NCI-H82 (cell line): ENCODE results near the gene BACH2.
A peak's percentile ranks its signal among the peaks of the same experiment; 100 is the strongest.

Experiments
- DNase-seq: peaks from one replicate; lab custom pipeline; 2025; lab: John Stamatoyannopoulos, UW

BACH2 gene

DNA sequence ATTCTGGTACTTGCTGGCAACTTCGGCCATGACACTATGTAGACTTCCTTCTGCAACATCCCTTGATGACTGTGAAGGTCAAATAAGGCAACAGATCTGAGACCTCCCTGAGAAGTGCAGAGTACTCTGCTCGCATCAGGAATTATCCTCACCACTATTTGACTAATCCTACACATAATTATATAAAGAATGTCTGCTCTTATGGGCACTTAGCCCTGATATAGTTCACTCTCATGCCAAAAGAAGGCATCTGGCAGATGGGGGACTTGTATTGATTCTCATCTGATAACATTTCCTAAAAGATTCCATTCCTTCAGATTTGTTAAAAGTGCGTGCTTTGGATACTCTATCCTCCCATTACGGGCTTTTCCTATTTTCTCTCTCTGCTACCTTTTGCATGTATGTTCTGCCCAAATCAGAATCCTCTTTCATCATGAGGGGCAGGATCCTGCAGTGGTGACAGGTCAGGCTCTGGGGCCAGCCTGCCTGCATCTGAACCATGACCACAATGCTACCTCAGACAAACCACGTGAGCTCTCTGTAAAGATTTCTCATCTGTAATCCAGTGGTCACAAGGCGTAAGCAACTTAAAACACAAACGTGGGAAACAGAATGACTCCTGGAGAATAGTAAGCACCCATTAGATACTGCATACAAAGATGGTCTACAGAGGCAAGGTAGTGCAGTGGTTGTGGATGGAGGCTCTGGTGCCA is 268.4 kb downstream of the BACH2 start:
- peak; percentile 63 for DNase-seq

DNA sequence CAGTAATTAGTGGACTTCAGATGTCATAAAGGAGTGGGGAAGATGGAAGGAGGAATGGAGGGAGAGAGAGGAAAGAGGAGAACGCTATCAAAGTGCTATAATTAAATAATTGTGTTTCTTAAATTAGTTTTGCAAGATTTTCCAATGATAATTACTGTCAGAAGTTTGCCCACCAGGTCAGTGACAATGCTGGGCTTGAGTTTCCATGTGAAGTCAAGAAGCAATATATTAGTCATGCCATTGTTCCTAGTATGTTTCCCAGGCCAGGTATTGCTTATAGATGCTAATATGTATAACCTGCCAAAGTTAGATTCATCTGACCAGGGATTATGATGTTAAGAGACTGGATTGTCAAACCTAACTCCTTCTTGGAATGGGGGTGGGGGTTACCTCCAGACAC is 270.4 kb downstream of the BACH2 start:
- no peak for DNase-seq

DNA sequence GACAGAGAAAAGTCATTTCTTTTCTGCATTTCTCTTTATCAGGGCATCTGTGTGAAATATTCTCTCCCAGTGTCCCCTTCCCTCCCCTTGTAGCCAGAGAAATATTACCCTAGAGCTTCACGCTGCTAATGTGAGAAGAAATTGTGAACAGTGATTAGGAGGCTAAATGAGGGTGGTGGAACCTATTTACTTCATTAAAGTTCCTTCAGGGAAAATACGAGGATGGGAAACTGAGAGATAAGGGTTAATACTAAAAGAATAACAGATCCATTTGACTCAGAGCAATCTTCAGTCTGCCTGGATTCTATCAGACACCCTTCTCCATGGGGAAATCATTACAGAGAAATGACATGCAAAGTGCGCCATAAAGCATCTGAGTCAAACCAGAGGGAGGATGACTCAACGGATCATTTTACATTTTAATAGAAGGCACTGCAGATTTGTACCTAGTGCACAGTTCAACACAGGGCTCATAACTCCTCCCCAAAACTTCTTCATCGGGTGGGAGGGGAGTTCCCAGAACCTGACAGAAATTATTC is 271.1 kb downstream of the BACH2 start:
- DNase-seq = no peak

DNA sequence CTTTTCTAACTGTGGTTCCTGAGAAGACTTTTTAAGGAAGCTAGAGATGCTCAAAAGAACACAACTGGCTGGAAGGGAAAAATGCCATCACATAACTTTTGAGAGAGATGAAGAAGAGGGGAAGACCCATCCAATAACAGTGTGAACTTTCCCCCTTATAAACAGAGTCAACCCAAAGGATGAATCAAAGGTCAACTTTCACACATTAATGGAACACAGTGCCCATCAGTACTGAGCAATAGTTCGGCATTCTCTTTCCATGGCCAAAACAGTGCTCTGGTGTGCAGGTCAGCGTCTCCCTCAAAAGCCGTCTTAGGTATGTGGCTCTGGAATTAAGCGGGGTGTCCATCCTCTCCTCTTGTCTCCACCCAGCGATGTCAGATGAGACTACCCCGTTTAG is 272.0 kb downstream of the BACH2 start:
- DNase-seq = no peak

DNA sequence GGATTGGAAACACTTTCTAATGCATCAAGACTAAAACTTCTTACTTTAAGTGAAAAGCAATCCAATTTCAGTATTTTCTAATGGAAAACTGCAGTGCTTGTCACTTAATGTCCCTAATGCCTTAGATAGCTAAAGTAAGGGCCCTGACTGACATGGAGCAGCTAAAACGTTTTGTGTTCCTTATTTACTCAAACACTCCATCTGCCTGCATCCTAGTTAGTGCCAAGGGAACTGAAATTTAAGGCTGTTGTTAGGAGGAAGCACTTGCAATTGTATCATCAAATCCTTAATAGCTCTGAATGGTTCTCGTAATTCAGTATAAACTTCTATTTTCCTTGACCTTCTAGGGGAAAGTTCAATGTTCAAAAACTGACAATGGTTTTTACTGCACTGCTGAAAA is 274.9 kb downstream of the BACH2 start:
- DNase-seq = no peak

DNA sequence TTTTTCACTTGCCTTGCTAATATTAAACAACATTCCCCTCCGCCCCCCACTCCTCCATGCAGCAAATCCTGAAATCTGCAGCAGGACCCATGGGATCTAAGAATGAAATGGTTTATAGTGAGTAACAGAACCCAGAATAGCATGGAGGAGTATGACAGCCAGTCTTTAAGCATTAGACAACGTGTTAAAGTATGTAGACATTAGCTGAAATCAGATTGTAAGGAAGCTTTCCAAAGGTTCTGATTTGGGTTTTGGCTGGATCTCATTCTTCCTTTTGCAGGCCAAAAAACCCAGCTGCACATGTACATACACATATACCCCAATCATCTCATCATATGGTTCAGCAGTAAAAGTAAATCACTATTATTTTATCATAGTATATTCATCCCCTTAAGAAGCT is 275.9 kb downstream of the BACH2 start:
- no peak for DNase-seq

GRCh38 chr6:90019216-90019615 is 277.4 kb downstream of the BACH2 start:
- DNase-seq = no peak

- no peak for DNase-seq
These were observed 280.8 kb downstream of the BACH2 start for GRCh38 chr6:90015883-90016282.

- DNase-seq = no peak
These were observed 287.6 kb downstream of the BACH2 start for GRCh38 chr6:90008908-90009501.

- DNase-seq = no peak
These were observed 288.3 kb downstream of the BACH2 start for GRCh38 chr6:90008189-90008907.

GRCh38 chr6:90005048-90005827 is 291.4 kb downstream of the BACH2 start:
- DNase-seq = no peak

GRCh38 chr6:90004511-90004910 is 292.1 kb downstream of the BACH2 start:
- no peak for DNase-seq

GRCh38 chr6:90003941-90004340 is 292.7 kb downstream of the BACH2 start:
- no peak for DNase-seq

GRCh38 chr6:90003069-90003795 is 293.4 kb downstream of the BACH2 start:
- no peak for DNase-seq

- DNase-seq = peak; percentile 99
These were observed 295.5 kb downstream of the BACH2 start for GRCh38 chr6:90000864-90001731.

GRCh38 chr6:89999945-90000825 is 296.5 kb downstream of the BACH2 start:
- peak; percentile 32 for DNase-seq

GRCh38 chr6:89999154-89999553 is 297.5 kb downstream of the BACH2 start:
- peak; percentile 94 for DNase-seq

DNA sequence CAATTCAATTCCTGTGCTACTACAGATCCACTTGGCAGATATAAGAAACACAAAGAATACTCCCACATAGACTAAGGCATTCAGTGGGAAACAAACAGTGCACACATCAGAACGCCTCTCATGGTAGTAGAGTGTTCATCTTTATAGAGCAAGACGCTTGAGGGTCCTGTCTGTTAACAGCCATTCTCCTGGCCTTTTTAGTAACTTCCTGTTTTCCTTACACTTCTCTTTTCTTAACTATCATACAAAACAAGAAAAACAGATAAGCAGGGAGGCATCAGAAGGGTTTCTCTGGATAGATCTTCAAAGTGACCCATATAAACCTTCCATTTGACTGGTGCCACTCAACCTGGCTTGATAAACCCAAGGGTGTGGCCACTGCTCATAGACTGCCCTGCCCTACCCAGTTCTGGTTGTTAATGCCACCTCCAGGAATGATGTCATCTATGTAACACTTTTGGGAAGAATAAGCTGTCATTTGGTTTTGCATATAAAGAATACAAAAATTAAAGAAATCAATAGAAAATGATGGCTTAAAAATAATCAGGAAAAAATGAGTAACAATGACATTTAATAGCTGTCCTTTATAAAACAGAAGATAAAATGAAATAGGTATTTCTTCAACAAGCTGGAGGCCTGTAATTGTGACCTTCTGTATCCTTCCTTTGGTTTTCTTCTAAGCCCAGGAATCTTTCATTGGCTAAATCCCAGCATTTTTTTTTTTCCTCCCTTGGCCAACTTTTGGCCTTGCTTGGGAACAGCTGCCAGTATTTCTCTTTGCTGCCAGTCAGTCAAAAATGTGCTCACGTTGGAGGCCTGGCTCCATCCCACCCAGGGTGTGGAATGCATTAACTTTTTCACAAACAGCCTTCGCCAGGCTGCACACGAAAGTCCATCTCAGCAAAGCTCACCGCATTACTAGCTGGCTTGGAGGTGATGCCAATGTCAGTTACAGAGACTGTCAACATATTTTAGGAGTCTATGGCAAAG is 298.9 kb downstream of the BACH2 start:
- DNase-seq = no peak
